Umbilical cord (tissue), 2 donors: ENCODE results near the gene RSBN1L. TPM values are rescaled to one million over a fixed set of nuclear protein-coding genes. Genes with fewer than 3 reads are reported as not detected.

Experiments used
- DNase-seq: peaks from one replicate; pipeline ENCODE4 v3.0.0-alpha.2; 2015; ENCODE audit warnings: low spot score
- total RNA-seq: library from RNA; depleted of rRNA; stranded (reverse); fragments of >200 nt; gene quantifications from one replicate; pipeline ENCODE4 v1.2.3, GENCODE V29; 2014; ENCODE audit warnings: low replicate concordance; ENCODE audit not compliant: insufficient read depth

The RSBN1L gene
- total RNA-seq, 1 donor from 2014 or later, result 28.4 TPM

- DNase-seq, result no peak
These were observed 106.5 kb downstream of the RSBN1L start for GRCh38 chr7:77802557-77803405.

- no peak for DNase-seq
These were observed 110.2 kb downstream of the RSBN1L start for GRCh38 chr7:77806425-77806824.

GRCh38 chr7:77808517-77808916 is 112.3 kb downstream of the RSBN1L start:
- DNase-seq, result no peak

GRCh38 chr7:77811516-77812289 is 115.4 kb downstream of the RSBN1L start:
- DNase-seq, result peak; percentile 26

GRCh38 chr7:77812290-77812685 is 116.0 kb downstream of the RSBN1L start:
- peak; percentile 39 for DNase-seq

- DNase-seq, result no peak
These were observed 116.9 kb downstream of the RSBN1L start for GRCh38 chr7:77813180-77813579.

GRCh38 chr7:77819021-77819420 is 122.8 kb downstream of the RSBN1L start:
- DNase-seq, result no peak

- no peak for DNase-seq
These were observed 124.7 kb downstream of the RSBN1L start for GRCh38 chr7:77820967-77821366.

- no peak for DNase-seq
These were observed 126.0 kb downstream of the RSBN1L start for GRCh38 chr7:77822269-77822668.

- DNase-seq, result no peak
These were observed 127.5 kb downstream of the RSBN1L start for GRCh38 chr7:77823787-77824186.

- DNase-seq, result no peak
These were observed 128.4 kb downstream of the RSBN1L start for GRCh38 chr7:77824636-77825035.

- no peak for DNase-seq
These were observed 128.9 kb downstream of the RSBN1L start for GRCh38 chr7:77825131-77825530.

- DNase-seq, result no peak
These were observed 130.0 kb downstream of the RSBN1L start for GRCh38 chr7:77826300-77826699.

- no peak for DNase-seq
These were observed 131.7 kb downstream of the RSBN1L start for GRCh38 chr7:77827999-77828398.

- DNase-seq, result no peak
These were observed 134.5 kb downstream of the RSBN1L start for GRCh38 chr7:77830649-77831355.

GRCh38 chr7:77831481-77831880 is 135.2 kb downstream of the RSBN1L start:
- no peak for DNase-seq

GRCh38 chr7:77831953-77832352 is 135.7 kb downstream of the RSBN1L start:
- DNase-seq, result no peak

Other genes with a start within 250 kb of the RSBN1L start
- gene PTPN12, start 159.2 kb upstream of the RSBN1L start, total RNA-seq, result 148 TPM
- 14.2 TPM for gene TMEM60, start 102.0 kb downstream of the RSBN1L start, total RNA-seq
- gene PHTF2, start 102.3 kb downstream of the RSBN1L start, total RNA-seq, result 25.0 TPM